Epithelial cell of proximal tubule (primary cell): ENCODE results near the gene GDF10. TPM values are rescaled to one million over a fixed set of nuclear protein-coding genes. Genes with fewer than 3 reads are reported as not detected.

Source experiments
- DNase-seq: peaks from one replicate; pipeline ENCODE4 v3.0.0-alpha.2; 2011; ENCODE audit warnings: low read depth
- H3K4me3 ChIP-seq: 2 replicates; pipeline ENCODE4 v1.5.1; 2011; ENCODE audit warnings: low read depth, mild to moderate bottlenecking, low read length
- total RNA-seq: library from RNA; depleted of rRNA; stranded (reverse); fragments of >200 nt; gene quantifications from 2 replicates; pipeline ENCODE4 v1.2.3, GENCODE V29; 2015
- TF ChIP-seq, protein P1 (sequence below): conservative IDR thresholded peaks from 2 replicates; pipeline ENCODE4 v1.5.1; 2012; ENCODE audit warnings: low read depth, mild to moderate bottlenecking, low read length

The GDF10 gene
- total RNA-seq, 1 donor from 2014 or later = not detected

DNA sequence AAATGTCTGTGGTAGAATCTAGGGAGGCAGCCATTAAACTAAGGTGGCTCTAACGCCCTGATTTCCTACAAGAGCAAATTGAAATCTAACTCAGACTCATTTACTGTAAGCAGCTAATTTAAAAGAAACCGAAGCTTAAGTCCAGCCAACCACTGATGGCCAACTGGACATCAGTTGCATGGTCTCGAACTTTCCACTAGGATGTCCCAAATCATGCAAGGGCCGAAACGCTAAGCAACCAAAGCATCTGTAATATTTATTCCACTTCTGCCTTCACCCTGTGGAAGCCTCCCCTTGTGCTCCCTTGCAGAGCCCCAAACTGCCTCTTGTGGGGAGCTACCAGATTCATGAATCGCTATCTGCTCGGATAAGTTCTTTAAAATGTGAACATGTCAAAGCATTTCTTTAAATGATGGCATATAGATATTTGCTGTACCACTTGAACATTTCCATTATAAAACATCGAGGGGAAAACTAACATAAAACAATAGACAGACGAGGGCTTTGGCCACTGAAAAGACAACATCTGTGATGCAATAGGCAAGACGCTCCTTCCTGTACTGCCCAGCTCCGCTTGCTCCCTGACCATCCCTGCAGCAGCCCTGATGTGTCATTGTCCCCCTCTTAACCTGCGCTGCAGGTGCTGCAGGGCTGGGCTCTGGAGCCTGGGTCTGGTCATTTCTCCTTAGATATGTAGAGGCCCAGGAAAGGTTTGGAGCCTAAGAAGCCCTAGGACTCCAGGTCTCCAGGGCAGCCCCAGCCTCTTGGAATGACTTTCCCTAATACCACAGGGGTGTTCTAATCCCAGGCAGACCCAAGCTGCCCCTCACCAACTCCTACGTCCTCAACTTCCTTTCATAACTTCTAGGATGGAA lies 45.2 kb downstream of the GDF10 start:
- TF ChIP-seq, protein P1, sequence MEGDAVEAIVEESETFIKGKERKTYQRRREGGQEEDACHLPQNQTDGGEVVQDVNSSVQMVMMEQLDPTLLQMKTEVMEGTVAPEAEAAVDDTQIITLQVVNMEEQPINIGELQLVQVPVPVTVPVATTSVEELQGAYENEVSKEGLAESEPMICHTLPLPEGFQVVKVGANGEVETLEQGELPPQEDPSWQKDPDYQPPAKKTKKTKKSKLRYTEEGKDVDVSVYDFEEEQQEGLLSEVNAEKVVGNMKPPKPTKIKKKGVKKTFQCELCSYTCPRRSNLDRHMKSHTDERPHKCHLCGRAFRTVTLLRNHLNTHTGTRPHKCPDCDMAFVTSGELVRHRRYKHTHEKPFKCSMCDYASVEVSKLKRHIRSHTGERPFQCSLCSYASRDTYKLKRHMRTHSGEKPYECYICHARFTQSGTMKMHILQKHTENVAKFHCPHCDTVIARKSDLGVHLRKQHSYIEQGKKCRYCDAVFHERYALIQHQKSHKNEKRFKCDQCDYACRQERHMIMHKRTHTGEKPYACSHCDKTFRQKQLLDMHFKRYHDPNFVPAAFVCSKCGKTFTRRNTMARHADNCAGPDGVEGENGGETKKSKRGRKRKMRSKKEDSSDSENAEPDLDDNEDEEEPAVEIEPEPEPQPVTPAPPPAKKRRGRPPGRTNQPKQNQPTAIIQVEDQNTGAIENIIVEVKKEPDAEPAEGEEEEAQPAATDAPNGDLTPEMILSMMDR = no peak
- no peak for DNase-seq
- H3K4me3 ChIP-seq = no peak overlapping the region

DNA sequence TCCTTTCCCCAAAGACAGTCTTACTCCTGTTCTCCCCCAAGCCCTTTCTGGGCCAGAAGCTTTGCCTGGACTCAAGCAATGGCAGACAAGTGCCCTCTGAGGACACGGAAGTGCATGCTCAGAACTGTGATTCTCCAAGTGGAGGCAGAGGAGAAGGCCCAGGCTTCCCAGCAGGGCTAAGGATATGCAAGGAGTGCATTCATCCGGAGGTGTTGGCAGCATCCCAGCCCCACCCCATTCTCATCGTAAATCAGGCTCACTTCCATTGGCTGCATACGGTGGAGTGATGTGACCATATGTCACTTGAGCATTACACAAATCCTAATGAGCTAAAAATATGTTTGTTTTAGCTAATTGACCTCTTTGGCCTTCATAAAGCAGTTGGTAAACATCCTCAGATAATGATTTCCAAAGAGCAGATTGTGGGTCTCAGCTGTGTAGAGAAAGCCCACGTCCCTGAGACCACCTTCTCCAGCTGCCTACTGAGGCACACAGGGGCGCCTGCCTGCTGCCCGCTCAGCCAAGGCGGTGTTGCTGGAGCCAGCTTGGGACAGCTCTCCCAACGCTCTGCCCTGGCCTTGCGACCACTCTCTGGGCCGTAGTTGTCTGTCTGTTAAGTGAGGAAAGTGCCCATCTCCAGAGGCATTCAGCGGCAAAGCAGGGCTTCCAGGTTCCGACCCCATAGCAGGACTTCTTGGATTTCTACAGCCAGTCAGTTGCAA lies 46.7 kb downstream of the GDF10 start:
- TF ChIP-seq, protein P1 = no peak
- DNase-seq = no peak

DNA sequence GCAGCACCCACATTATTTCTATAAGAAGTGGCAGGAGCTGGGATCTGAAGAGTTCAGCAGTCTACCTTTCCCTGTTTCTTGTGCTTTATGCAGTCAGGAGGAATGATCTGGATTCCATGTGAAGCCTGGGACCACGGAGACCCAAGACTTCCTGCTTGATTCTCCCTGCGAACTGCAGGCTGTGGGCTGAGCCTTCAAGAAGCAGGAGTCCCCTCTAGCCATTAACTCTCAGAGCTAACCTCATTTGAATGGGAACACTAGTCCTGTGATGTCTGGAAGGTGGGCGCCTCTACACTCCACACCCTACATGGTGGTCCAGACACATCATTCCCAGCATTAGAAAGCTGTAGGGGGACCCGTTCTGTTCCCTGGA lies 47.3 kb downstream of the GDF10 start:
- DNase-seq = no peak
- TF ChIP-seq, protein P1 = no peak
- no peak overlapping the region for H3K4me3 ChIP-seq

More for the DNA sequence above, 46.7 kb downstream of the GDF10 start:
- H3K4me3 ChIP-seq = no peak overlapping the region

DNA sequence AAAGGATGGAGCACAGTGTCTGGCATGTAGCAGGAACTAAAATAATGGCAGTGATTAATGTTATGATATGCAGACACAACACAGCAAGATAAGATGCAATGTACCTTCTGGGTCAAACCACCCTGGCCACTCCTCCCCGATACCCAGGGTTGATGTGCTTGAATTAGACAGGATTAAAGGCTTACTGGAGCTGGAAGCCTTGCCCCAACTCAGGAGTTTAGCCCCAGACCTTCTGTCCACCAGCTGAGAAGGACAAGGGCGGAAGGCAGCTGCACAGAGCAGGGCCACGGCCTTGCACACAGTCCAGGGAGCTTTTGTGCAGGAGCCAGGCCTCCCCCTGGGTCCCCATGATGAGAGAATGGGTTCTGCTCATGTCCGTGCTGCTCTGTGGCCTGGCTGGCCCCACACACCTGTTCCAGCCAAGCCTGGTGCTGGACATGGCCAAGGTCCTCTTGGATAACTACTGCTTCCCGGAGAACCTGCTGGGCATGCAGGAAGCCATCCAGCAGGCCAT lies 48.2 kb downstream of the GDF10 start, which contains the start of gene RBP3:
RBP3 (plus strand) TSS at position 226 of the 514 bp plus-strand sequence; CDS start at position 348, 122 bp downstream.
- DNase-seq = no peak
- TF ChIP-seq, protein P1 = no peak
- H3K4me3 ChIP-seq = no peak within 1 kb of the TSS

DNA sequence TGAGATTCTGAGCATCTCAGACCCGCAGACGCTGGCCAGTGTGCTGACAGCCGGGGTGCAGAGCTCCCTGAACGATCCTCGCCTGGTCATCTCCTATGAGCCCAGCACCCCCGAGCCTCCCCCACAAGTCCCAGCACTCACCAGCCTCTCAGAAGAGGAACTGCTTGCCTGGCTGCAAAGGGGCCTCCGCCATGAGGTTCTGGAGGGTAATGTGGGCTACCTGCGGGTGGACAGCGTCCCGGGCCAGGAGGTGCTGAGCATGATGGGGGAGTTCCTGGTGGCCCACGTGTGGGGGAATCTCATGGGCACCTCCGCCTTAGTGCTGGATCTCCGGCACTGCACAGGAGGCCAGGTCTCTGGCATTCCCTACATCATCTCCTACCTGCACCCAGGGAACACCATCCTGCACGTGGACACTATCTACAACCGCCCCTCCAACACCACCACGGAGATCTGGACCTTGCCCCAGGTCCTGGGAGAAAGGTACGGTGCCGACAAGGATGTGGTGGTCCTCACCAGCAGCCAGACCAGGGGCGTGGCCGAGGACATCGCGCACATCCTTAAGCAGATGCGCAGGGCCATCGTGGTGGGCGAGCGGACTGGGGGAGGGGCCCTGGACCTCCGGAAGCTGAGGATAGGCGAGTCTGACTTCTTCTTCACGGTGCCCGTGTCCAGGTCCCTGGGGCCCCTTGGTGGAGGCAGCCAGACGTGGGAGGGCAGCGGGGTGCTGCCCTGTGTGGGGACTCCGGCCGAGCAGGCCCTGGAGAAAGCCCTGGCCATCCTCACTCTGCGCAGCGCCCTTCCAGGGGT lies 48.9 kb downstream of the GDF10 start:
- no peak for DNase-seq
- TF ChIP-seq, protein P1 = no peak
- H3K4me3 ChIP-seq = no peak overlapping the region

DNA sequence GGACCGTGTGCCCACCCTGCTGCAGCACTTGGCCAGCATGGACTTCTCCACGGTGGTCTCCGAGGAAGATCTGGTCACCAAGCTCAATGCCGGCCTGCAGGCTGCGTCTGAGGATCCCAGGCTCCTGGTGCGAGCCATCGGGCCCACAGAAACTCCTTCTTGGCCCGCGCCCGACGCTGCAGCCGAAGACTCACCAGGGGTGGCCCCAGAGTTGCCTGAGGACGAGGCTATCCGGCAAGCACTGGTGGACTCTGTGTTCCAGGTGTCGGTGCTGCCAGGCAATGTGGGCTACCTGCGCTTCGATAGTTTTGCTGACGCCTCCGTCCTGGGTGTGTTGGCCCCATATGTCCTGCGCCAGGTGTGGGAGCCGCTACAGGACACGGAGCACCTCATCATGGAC lies 49.5 kb downstream of the GDF10 start:
- no peak overlapping the region for H3K4me3 ChIP-seq
- TF ChIP-seq, protein P1 = no peak
- no peak for DNase-seq
